HepG2 (cell line): ENCODE results near the gene TPD52L2. TPM values are rescaled to one million over a fixed set of nuclear protein-coding genes. Genes with fewer than 3 reads are reported as not detected.

Experiments
- ARID5B ChIP-seq: IDR thresholded peaks from 2 replicates; pipeline ENCODE4 v1.4.0; 2020; ENCODE audit warnings: mild to moderate bottlenecking, missing genetic modification reagents
- ATRX ChIP-seq: sonication (generic); formaldehyde crosslinking; IDR thresholded peaks from 2 replicates; pipeline ENCODE4 v1.4.0; 2020; ENCODE audit warnings: missing genetic modification reagents, borderline replicate concordance
- BCLAF1 ChIP-seq: fragments of 450-650 bp; IDR thresholded peaks from 2 replicates; pipeline ENCODE4 v1.6.1; 2017; ENCODE audit warnings: mild to moderate bottlenecking
- CREB1 ChIP-seq, 2 experiments: fragments of 450-650 bp in 1 of 2; IDR thresholded peaks; 2 replicates each; pipeline ENCODE4 v1.6.1; 2016 to 2017; ENCODE audit warnings: control low read depth in 1 of 2, mild to moderate bottlenecking in 1 of 2, missing compliant biosample characterization in 1 of 2, missing genetic modification characterization in 1 of 2
- EHMT2 ChIP-seq: fragments of 200-600 bp; sonication (generic); IDR thresholded peaks from 2 replicates; pipeline ENCODE4 v1.7.0; 2017; ENCODE audit warnings: antibody characterized with exemption, low read depth, low read length, borderline replicate concordance
- GABPB1 ChIP-seq: IDR thresholded peaks from 2 replicates; pipeline ENCODE4 v1.6.1; 2016; ENCODE audit warnings: mild to moderate bottlenecking, missing genetic modification reagents, moderate library complexity, missing compliant biosample characterization
- KMT2A ChIP-seq: sonication (generic); formaldehyde crosslinking; IDR thresholded peaks from 2 replicates; pipeline ENCODE4 v1.4.0; 2020; ENCODE audit warnings: missing genetic modification reagents
- MAFG ChIP-seq: sonication (generic); formaldehyde crosslinking; IDR thresholded peaks from 2 replicates; pipeline ENCODE4 v1.5.1; 2020; ENCODE audit warnings: mild to moderate bottlenecking, missing genetic modification reagents
- MLX ChIP-seq: IDR thresholded peaks from 2 replicates; pipeline ENCODE4 v1.6.1; 2016
- MYNN ChIP-seq: sonication (generic); formaldehyde crosslinking; IDR thresholded peaks from 2 replicates; pipeline ENCODE4 v1.4.0; 2020; ENCODE audit warnings: mild to moderate bottlenecking, low read depth, missing genetic modification reagents
- NFKB2 ChIP-seq: sonication (generic); formaldehyde crosslinking; IDR thresholded peaks from 2 replicates; pipeline ENCODE4 v1.4.0; 2020; ENCODE audit warnings: missing genetic modification reagents, borderline replicate concordance
- NONO ChIP-seq, 2 experiments: fragments of 450-650 bp in 1 of 2; sonication (generic) in 1 of 2; formaldehyde crosslinking in 1 of 2; IDR thresholded peaks in 1 of 2; conservative IDR thresholded peaks in 1 of 2; 2 replicates each; pipeline versions ENCODE4 v1.6.1 to v1.8.0; 2017 to 2022; ENCODE audit warnings: mild to moderate bottlenecking in 1 of 2, missing genetic modification reagents in 1 of 2, moderate library complexity in 1 of 2
- PAX8 ChIP-seq: sonication (generic); formaldehyde crosslinking; IDR thresholded peaks from 2 replicates; pipeline ENCODE4 v1.8.0; 2022; ENCODE audit warnings: mild to moderate bottlenecking, missing genetic modification reagents, borderline replicate concordance
- PHF5A ChIP-seq: IDR thresholded peaks from one replicate; pipeline ENCODE4 v1.6.1; 2018; ENCODE audit warnings: low read depth, missing genetic modification reagents; ENCODE audit not compliant: unreplicated experiment
- RAD21 ChIP-seq: fragments of 450-650 bp; formaldehyde crosslinking; IDR thresholded peaks from 2 replicates; pipeline ENCODE4 v1.5.0; 2020; ENCODE audit warnings: mild to moderate bottlenecking
- RBFOX2 ChIP-seq: fragments of 200-400 bp; formaldehyde crosslinking; IDR thresholded peaks from 2 replicates; pipeline ENCODE4 v1.6.1; 2017; ENCODE audit warnings: low read depth, mild to moderate bottlenecking, low read length
- SMYD3 ChIP-seq: sonication (generic); formaldehyde crosslinking; IDR thresholded peaks from 2 replicates; pipeline ENCODE4 v1.8.1; 2023; ENCODE audit warnings: mild to moderate bottlenecking, missing genetic modification reagents
- SP1 ChIP-seq, 2 experiments: fragments of 450-650 bp in 1 of 2; sonication (generic) in 1 of 2; formaldehyde crosslinking in 1 of 2; IDR thresholded peaks; 2 replicates each; pipeline versions ENCODE4 v1.4.0 to v1.6.1; 2016 to 2020; ENCODE audit warnings: missing genetic modification reagents in 1 of 2
- XRCC5 ChIP-seq: fragments of 200-400 bp; formaldehyde crosslinking; optimal IDR thresholded peaks from 2 replicates; pipeline ENCODE3; 2017; ENCODE audit warnings: mild to moderate bottlenecking, low read length
- ZNF331 ChIP-seq: sonication (generic); formaldehyde crosslinking; IDR thresholded peaks from 2 replicates; pipeline ENCODE4 v1.4.0; 2020; ENCODE audit warnings: missing genetic modification reagents
- ZNF441 ChIP-seq: sonication (generic); formaldehyde crosslinking; IDR thresholded peaks from 2 replicates; pipeline ENCODE4 v1.7.0; 2021; ENCODE audit warnings: missing genetic modification reagents, borderline replicate concordance
- ZNF510 ChIP-seq: sonication (generic); formaldehyde crosslinking; IDR thresholded peaks from 2 replicates; pipeline ENCODE4 v1.4.0; 2020; ENCODE audit warnings: low read depth, mild to moderate bottlenecking, missing genetic modification reagents
- polyA plus RNA-seq, 8 experiments: library from polyadenylated mRNA; depleted of rRNA in 3 of 8; stranded (reverse) in 7 of 8; unstranded in 1 of 8; fragments of >200 nt; fragmentation: Illumina TruSeq in 4 of 8; extraction: Trizol in 4 of 8; gene quantifications; 2 replicates each; pipeline versions ENCODE4 v1.2.1 to v1.2.3, GENCODE V29; 2011 to 2016; ENCODE audit warnings: low read depth in 4 of 8, missing spikeins in 1 of 8, mixed read lengths in 1 of 8; ENCODE audit not compliant: insufficient read depth in 1 of 8
- total RNA-seq, 5 experiments: library from RNA; depleted of rRNA; stranded (reverse); fragments of >200 nt; fragmentation: Illumina TruSeq; extraction: Trizol; gene quantifications; 2 replicates each; pipeline ENCODE4 v1.2.3, GENCODE V29; 2016; ENCODE audit warnings: low read depth in 1 of 5

TPD52L2 gene
- total and polyA plus RNA-seq, 2 of the 13 experiments (the other 11 are each of a cell fraction or from before 2014, with no cell fraction given), result 156 to 184 TPM

GRCh38 chr20:63863021-63863797 is 1.9 kb upstream of the TPD52L2 start (continued):
- no peak for TF ChIP-seq MLX (CRISPR knock-in tag)
- no peak for TF ChIP-seq SMYD3
- TF ChIP-seq EHMT2, result no peak
- no peak for TF ChIP-seq ZNF510 (CRISPR knock-in tag)
- no peak for TF ChIP-seq MYNN (CRISPR knock-in tag)
- peak; percentile 3; the same call in 1 of the 2 replicates for TF ChIP-seq ZNF331 (CRISPR knock-in tag)
- TF ChIP-seq XRCC5, result no peak
- no peak for TF ChIP-seq SP1 (IDR thresholded peaks at IDR 0.05)
- 0 out of 2 replicates have a peak, but pooled peaks have one; percentile 13 for TF ChIP-seq SP1 (CRISPR knock-in tag; IDR thresholded peaks at IDR 0.05)
- TF ChIP-seq MAFG, result no peak
- TF ChIP-seq ZNF441 (CRISPR knock-in tag), result peak; percentile 91
- TF ChIP-seq CREB1 (IDR thresholded peaks at IDR 0.05), result no peak
- no peak for TF ChIP-seq CREB1 (CRISPR knock-in tag; IDR thresholded peaks at IDR 0.05)
- TF ChIP-seq RBFOX2, result no peak
- no peak for TF ChIP-seq GABPB1 (CRISPR knock-in tag)
- no peak for TF ChIP-seq BCLAF1
- TF ChIP-seq KMT2A (CRISPR knock-in tag), result no peak; the same call in 1 of the 2 replicates
- no peak for TF ChIP-seq PHF5A (CRISPR knock-in tag)
- no peak for TF ChIP-seq PAX8 (CRISPR knock-in tag)
- no peak for TF ChIP-seq ARID5B
- TF ChIP-seq RAD21 (CRISPR knock-in tag), result no peak
- TF ChIP-seq NFKB2, result no peak
- TF ChIP-seq ATRX (CRISPR knock-in tag), result no peak
- TF ChIP-seq NONO (IDR thresholded peaks at IDR 0.05), result no peak
- no peak for TF ChIP-seq NONO (CRISPR knock-in tag; conservative IDR thresholded peaks at IDR 0.05)
